ENCODE measurements around the gene CCDC12.

Gene CCDC12

DNA sequence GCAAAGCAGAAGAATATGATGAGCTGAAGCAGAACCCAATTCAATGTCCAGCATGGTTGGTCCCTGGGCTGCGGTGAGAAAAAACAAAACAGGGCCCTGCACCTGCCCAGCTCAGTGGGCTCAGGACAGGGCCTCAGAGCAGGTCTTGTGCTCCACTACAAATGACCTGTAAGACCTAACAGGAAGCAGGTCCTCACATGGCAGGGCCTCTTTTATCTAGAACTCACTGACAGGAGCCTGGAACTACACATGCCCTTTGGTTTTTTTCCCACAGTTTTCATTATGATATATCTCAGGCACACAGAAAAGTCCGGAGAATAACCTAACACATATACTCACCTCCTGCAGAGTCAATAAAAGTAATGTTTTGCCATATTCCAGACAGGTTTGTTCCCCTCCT, 38.4 kb downstream of the CCDC12 start:
- DNase-seq (ENCODE audit: low read depth, low spot score): no peak

GRCh38 chr3:46936733-46937250, 39.8 kb downstream of the CCDC12 start:
- DNase-seq (ENCODE audit: low read depth, low spot score): no peak

GRCh38 chr3:46935989-46936558, 40.5 kb downstream of the CCDC12 start:
- DNase-seq (ENCODE audit: low read depth, low spot score): no peak

DNA sequence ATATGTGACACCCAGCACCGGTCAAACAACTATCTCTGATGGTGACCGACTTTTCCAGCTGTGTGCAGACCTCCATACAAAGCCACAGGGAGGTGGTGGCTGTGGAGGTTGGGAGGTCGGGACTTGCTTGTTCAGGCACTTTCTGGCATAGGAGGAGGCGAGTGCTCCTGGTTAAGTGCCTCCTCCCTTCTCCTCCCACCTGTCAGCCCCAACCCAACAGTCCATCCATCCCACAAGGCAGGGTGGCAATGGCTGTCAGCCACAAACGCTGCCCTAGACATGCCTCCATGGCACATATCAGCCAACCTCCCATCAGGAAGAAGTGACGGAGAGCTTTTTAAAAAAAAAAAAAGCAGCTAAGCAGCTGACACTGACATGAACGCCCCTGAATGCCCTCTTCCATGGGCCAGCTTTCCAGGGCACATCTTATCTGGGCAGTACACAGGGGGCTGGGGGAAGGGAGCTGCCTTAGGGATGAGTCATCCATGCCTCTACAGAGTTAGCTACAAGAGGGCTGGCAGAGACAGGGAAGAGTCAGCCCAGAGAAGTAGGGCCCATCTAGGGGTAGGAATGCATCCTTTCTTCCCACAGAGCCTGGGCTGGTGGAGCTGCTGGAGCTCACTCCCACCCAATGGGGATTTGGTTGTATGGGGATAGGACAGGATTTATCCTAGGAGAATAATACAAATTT, 41.2 kb downstream of the CCDC12 start:
- DNase-seq (ENCODE audit: low read depth, low spot score): peak; percentile 66

DNA sequence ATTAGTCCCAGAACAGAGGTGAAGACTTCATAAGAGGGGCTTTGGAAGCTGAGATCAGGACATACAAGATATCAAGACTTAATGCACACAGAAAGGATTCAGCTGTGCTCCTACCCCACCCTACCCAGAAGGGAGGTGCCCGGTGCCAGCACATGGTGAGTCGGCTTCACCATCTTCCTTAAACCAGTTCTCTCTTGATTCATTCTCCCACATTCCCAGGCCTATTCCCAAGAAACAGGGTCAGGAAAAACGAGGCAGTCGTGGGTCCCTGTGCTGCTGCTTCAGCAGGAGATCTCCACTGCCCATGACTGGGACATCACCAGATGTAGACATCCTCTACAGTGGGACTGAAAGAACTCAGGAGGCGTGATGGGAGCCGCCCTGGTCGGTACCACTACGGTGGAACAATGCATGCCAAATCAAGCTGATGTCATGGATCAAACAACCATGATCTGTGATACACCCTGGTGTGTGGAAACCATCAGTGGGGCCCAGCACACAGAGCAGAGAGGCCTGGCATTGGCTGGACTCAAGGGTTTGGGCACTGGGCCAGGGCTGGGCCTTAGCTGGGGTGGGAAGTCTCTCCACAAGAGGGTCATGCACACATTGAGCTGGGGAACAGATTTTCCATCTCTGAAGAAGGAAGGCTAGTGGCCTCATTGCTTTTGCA, 41.9 kb downstream of the CCDC12 start:
- no peak for DNase-seq (ENCODE audit: low read depth, low spot score)

GRCh38 chr3:46934072-46934471, 42.5 kb downstream of the CCDC12 start:
- no peak for DNase-seq (ENCODE audit: low read depth, low spot score)

GRCh38 chr3:46933261-46933660, 43.3 kb downstream of the CCDC12 start:
- no peak for DNase-seq (ENCODE audit: low read depth, low spot score)

- no peak for DNase-seq (ENCODE audit: low read depth, low spot score)
Measured at GRCh38 chr3:46932455-46933225, 43.9 kb downstream of the CCDC12 start.

- DNase-seq (ENCODE audit: low read depth, low spot score): no peak
Measured at GRCh38 chr3:46931631-46932331, 44.8 kb downstream of the CCDC12 start.

- DNase-seq (ENCODE audit: low read depth, low spot score): no peak
Measured at GRCh38 chr3:46930945-46931403, 45.6 kb downstream of the CCDC12 start.

DNA sequence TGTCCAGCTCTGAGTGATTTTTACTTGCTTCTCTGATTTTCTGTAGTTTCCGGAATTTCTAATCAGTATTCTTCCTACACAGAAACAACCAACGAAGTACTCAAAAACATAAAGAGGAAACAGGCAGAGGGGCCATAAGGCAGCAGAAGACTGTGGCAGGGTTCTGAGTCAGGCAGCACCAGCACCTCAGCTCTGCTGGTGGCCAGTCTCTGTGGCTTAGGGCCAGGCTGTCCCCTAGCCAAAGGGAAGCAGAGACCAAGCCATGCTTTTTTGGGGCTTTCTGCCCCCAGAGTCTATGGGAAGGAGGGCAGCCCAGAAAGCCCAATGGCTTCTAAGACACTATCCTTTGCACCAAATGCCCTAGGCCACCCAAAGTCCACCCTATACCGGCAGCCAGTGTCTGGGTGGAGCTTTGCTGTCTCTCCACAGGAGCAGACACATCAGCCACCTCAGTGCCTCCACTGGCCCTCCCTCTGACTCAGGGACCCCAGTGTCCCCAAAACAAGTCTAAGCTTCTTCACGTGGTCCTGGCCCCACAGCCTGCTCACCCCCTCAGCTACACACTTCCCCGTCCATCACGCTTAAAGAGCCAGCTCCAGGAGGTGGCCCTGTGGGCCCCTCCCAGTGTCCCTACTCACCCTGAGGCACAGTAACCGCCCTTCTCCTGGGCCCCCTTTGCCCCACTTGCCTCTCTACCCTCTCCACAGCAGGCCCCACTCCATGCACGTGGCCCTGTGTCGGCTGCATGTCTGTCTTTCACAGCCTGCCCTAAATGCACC, 46.2 kb downstream of the CCDC12 start:
- no peak for DNase-seq (ENCODE audit: low read depth, low spot score)

- DNase-seq (ENCODE audit: low read depth, low spot score): no peak
Measured at GRCh38 chr3:46929324-46929723, 47.2 kb downstream of the CCDC12 start.

- no peak for DNase-seq (ENCODE audit: low read depth, low spot score)
Measured at GRCh38 chr3:46928282-46928681, 48.3 kb downstream of the CCDC12 start.

DNA sequence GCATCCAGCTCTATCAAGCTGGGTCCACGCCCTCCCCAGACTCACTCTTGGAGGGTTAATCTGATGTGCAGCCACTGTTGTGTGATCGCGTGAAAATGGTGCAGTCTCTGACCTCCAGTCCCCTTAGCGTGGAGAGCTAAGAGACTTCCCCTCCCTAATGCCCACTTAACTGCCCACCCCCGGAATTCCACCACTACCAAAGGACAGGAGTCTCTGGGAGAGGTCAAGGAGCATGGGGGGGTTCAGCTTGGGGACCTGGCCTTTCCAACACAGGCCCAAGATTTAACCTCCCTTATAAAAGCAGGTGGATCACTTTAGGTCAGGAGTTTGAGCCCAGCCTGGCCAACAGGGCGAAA, 48.8 kb downstream of the CCDC12 start:
- DNase-seq (ENCODE audit: low read depth, low spot score): no peak

- no peak for DNase-seq (ENCODE audit: low read depth, low spot score)
Measured at GRCh38 chr3:46926871-46927717, 49.5 kb downstream of the CCDC12 start.

DNA sequence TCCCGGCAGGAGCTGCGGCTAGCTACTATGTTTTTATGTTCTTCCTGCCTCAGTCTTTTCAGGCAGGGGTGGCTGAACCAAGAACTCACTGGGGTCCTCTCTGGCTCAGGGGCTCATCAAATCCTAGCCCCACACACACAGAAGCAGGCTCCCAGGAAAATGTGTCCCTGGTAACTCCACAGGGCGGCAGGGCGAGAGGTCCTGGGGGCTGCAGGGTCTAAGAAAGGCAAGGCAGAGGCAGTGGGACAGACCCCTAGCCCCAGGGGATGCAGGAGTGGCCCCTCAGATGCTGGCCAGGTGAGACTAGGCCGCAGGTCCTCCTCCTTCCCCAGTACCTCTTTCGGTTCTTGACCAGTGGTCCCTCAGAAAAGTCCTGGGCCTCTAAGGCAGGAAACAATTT, 50.1 kb downstream of the CCDC12 start:
- no peak for DNase-seq (ENCODE audit: low read depth, low spot score)

- DNase-seq (ENCODE audit: low read depth, low spot score): no peak
Measured at GRCh38 chr3:46926039-46926438, 50.5 kb downstream of the CCDC12 start.

GRCh38 chr3:46925585-46925934, 51.0 kb downstream of the CCDC12 start:
- DNase-seq (ENCODE audit: low read depth, low spot score): no peak

DNA sequence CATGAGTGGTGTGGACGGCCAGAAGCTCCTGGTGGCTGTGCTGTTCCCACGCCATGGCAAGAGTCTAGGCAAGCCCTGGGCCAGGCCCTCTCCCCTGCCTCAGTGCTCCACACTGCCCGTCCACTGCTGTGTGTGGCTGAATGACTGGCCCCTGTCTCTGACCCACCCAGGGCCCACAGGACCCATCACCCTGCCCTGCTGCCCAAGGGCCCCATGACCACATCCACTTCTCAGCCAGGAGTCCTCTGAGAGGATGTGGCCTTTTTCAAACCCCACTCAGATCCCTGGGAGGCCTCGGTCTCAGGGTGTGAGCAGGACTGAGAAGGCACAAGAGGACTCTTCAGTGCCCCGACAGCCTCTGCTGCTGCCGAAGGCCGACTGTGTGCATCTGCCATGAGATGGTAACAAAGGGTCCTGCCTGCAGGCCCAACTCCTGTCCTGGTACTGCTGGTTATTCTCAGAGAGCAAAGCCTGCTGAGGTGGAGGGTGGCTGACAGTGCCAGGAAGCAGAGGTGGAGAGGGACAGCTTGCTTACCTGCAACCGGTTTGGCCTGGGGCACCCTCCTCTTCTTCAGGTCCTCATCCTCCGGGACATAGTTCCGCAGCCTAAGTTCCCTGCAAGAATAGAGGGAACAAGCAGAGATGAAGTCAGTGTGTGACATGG, 51.5 kb downstream of the CCDC12 start:
- no peak for DNase-seq (ENCODE audit: low read depth, low spot score)

All from brain pericyte (primary cell).